Left renal pelvis (tissue), 4 donors: ENCODE measurements around the gene ZNF385B. TPM values are rescaled to one million over a fixed set of nuclear protein-coding genes. Genes with fewer than 3 reads are reported as not detected.

Source experiments
- DNase-seq, 4 donors: peaks; one replicate each; pipeline ENCODE4 v3.0.0-alpha.2; 2013; ENCODE audit warnings: low read depth in 4 of 4, low spot score in 3 of 4
- polyA plus RNA-seq, 4 donors: library from polyadenylated mRNA; unstranded; fragments of 120-200 nt; gene quantifications; one replicate each; pipeline ENCODE4 v1.2.1, GENCODE V29; 2013; ENCODE audit not compliant: insufficient read length in 4 of 4

ZNF385B gene
- polyA plus RNA-seq, 4 donors: 1.0 to 15.6 (median 12.8) TPM

DNA sequence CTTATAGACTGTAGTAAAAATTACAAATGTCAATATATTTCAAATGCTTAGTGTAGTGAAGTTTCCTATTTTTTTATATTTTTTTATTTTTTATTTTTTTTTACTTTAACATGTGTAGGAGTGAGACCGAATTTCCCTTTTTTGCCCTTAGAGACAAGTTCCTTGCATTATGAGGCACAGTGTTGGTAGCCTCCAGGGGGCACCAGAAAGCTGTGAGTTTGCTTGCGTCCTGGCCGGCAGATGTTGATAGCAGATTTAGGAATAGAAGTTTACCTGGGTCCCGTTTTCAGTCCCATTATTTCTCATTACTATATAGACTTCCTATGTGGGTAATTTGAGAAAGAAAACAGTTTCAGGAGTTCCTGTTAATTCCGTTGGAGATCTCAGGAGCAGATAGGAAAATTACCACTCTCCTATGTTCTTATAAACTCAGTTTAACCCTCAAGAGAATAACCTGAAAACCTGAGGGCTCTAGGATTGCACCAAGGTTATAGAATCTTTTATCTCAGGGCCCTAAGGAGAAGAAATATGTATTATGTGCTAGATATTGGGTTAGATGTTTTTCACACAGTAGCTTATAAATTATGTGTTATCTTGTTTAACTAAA lies 439.3 kb downstream of the ZNF385B start:
- peak; percentile 41 to 60 (median 43) for DNase-seq

- DNase-seq: no peak
These were observed 443.9 kb downstream of the ZNF385B start for GRCh38 chr2:179417436-179417949.

DNA sequence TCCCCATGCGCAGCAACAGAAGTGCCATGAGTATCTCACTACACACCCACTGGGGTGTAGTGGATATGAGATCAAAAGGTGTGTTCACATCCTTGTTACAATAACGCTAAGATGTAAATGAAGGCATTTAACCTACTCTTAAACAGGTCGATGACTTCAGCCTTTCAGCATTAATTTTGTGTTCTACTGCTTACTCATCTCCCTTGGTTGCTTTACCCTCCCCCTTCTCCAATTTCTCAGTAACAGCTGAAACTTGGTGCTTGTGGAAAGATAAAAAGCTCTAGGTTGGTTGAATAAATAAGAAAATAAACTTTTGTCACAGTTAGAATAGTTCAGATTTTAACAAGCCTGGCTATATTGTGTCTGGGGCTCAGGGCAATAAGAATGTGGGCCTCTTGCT lies 449.3 kb downstream of the ZNF385B start:
- DNase-seq: no peak

DNA sequence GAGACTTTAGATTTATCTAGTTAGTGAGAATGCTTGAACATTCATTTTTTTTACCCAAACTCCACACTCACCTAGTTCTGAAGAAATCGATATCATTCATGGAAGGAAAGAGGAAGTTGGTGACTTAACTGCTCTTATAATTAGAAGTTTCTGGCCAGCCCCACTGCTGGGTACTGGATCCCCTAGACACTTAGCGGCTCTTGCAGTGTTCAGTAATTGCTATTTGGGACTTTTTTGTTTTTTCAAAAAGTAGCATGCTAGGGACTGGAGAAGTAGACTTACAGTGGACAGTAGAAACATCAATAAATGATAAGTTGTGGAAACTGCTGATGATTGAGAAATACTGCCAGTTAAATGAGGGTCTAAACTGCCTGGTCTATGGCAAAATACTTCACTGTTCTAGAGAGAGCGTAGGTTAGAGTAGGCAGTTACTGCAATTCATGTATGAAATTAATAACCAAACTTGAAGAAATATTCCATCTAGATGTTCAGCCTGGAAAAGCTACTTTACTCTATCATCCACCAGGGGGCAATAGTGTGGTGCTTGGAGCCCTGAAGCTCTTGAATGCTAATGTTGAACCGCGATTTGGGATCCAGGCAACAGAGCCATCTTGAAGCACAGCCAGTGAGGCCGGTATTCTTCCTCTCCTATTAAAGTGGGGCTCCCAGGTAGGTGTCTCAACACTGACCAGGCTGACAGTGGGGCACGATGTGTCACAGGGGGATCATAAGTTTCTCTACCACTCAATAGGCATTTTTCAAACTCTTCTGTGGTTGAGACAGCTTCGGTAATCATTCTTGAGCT lies 450.7 kb downstream of the ZNF385B start:
- DNase-seq: peak in 2 of 4 donors; percentile 10 to 20

DNA sequence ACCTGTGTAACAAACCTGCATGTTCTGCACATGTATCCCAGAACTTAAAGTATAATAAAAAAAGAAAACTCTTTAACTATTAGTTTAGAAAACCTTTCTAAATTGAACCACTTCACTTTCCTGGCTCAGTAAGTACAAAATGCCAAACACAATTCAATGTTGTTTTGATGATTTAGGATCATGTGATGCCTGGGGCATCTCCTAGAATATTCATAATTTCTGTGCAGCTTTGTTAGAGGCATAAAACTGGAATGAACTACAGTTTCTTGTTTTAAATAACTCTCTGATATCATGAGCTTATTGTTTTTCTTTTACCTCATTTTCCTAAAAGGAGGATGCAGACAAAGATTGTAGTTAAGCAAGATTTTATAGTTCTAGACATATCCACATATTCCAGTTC lies 457.8 kb downstream of the ZNF385B start:
- DNase-seq: no peak

GRCh38 chr2:179393481-179393880 lies 467.9 kb downstream of the ZNF385B start:
- no peak for DNase-seq

Other genes with a start within 250 kb of the ZNF385B start
- gene CWC22, start 145.7 kb upstream of the ZNF385B start, polyA plus RNA-seq: 10 to 100 TPM; 34.1 to 45.4 (median 38.3) TPM